ENCODE measurements around the gene SLAMF1.

Gene SLAMF1

DNA sequence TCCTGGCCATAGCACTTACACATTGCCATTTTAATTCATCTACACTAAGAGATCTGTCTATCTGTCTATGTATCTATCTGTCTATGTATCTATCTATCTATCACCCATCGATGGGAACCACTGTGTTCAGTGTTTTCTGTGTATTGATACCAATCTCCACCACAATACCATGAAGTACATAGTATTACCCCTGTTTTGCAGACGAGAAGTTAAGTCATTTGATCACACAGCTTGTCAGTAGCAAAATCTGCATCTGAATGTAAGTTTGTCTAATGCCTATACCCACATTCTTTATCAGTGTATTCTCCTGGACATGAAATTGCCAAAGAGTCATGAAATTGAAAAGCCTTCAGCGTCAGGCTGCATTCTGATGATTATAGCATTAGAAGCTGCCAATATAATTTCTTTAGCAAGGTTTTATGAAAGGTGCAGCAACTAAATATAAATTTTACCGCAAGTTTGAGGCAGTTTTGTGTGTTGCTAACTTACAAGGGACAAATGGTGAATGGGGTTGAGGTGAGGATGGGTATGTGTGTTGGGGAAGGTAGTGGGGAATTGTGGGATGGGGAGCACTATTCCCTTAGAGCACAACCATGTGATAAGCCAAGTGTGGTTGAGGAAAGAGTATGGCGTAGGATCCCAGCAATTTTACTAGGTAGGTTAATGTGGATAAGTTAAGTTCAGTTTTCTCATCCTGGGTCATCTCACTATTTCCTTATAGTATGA lies 24.2 kb downstream of the SLAMF1 start:
- Histone ChIP-seq H3K36me3 (ENCODE audit: control insufficient read depth, insufficient read depth, low read length) (no peaks in the 10 kb centered on the region), H3K4me3 (ENCODE audit: extremely low read depth, insufficient read depth, low read length, poor library complexity, severe bottlenecking) (no peak overlapping the region), H3K9me3 (ENCODE audit: control insufficient read depth, low read length) (no peaks in the 10 kb centered on the region), H3K27ac (ENCODE audit: low read depth, low read length, severe bottlenecking) (no peak overlapping the region), H3K4me1 (ENCODE audit: control insufficient read depth, insufficient read depth, low read length, poor library complexity, severe bottlenecking) (no peaks in the 10 kb centered on the region)
- WGBS, 2 experiments (ENCODE audit: insufficient coverage in 2 of 2): 92 to 100% methylated on average over 1 to 4 of the region's 5 CpGs

DNA sequence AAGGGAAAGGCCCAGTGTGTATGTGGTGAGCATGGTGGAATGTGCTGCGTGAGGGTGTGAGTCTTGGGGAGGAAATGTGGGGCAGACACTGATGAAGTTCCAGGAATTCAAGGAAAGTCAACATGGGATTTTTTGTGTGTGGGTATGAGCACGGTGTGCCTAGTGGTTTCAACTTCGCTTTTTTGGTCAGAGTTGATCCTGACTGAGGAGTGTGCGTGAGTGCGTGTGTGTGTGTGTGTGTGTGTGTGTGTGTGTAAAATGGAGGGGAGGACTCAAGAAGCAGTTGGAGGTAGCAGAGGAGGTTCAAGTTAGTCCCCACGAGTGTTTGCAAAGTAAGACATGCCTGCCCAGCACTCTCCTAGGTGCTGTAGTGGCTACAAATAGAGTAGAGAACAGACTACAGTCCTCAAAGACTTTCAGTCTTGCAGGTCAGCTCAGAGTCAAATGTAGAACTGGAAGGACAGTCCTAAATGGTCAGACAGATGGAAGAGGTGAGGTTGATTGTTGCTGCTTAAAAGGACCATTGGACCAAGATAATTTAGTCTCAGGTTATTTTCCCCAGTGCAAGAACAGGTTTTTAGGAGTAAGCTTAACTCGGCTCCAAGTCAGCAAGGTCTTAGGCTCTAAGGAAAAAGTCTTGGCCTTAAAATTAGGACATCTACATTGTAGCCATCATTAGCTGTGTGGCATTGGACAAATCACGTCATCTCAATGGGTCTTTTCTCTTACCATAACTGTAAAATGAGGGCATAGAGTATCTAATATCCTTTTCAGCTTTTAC lies 25.0 kb downstream of the SLAMF1 start:
- Histone ChIP-seq H3K4me1 (ENCODE audit: control insufficient read depth, insufficient read depth, low read length, poor library complexity, severe bottlenecking) (no peaks in the 10 kb centered on the region), H3K4me3 (ENCODE audit: extremely low read depth, insufficient read depth, low read length, poor library complexity, severe bottlenecking) (no peak overlapping the region)

DNA sequence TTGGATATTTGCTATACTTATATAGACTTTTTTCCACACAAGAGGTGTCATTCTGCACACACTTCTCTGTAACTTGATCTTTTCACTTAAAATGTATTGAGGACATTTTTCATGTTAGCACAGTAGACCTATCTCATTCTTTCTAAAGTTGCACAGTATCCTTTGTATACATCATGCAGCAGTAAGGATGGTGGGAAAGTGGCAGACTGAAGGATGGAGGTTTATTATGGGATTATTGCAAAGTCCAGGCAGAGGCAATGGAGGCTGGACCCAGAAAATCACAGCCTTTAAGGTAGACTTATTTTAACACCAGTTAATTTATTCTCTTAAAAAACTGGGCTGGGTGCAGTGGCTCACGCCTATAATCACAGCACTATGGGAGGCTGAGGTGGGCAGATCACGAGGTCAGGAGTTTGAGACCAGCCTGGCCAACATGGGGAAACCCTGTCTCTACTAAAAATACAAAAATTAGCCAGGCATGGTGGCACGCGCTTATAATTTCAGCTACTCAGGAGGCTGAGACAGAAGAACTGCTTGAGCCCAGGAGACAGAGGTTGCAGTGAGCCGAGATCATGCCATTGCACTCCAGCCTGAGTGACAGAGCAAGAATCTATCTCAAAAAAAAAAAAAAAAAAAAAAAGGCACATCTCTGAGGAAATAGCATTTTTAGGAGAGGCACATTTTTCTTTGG lies 25.8 kb downstream of the SLAMF1 start:
- no peaks in the 10 kb centered on the region for H3K9me3 ChIP-seq (ENCODE audit: control insufficient read depth, low read length)
- no peaks in the 10 kb centered on the region for H3K4me1 ChIP-seq (ENCODE audit: control insufficient read depth, insufficient read depth, low read length, poor library complexity, severe bottlenecking)
- no peak overlapping the region for H3K4me3 ChIP-seq (ENCODE audit: extremely low read depth, insufficient read depth, low read length, poor library complexity, severe bottlenecking)
- H3K36me3 ChIP-seq (ENCODE audit: control insufficient read depth, insufficient read depth, low read length): no peaks in the 10 kb centered on the region
- no peak overlapping the region for H3K27ac ChIP-seq (ENCODE audit: low read depth, low read length, severe bottlenecking)
- 82 to 97% methylated on average over 3 to 4 of the region's 5 CpGs for WGBS, 2 experiments (ENCODE audit: insufficient coverage in 2 of 2)

More for the DNA sequence above, 25.0 kb downstream of the SLAMF1 start:
- Histone ChIP-seq H3K27ac (ENCODE audit: low read depth, low read length, severe bottlenecking) (no peak overlapping the region), H3K36me3 (ENCODE audit: control insufficient read depth, insufficient read depth, low read length) (no peaks in the 10 kb centered on the region), H3K9me3 (ENCODE audit: control insufficient read depth, low read length) (no peaks in the 10 kb centered on the region)
- whole genome bisulfite sequencing, 2 experiments (ENCODE audit: insufficient coverage in 2 of 2): 83 to 96% methylated on average over 6 to 8 of the region's 8 CpGs

DNA sequence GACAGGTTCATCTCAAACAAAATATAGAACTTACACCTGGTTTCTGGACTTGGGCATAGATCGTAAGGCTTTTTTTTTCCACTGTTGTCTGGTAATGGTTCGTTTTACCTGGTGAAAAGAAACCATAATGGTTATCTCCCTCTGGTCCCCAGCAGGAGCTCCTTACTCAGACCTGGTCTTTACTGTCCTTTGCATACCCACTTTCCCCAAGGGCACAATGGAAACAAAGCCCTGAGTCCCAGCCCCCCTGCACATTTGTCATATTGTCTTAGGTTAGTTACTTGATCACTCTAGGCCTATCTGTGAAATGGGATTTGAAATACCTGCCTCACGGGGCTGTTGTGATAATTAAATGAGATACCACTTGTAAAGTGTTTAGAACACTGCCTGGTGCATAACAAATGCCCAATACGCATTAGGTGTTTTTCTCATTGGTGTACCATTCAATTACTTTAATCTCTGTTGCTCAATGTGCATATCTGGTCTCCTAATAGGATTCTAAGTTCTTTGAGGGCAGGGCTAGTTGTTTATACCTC lies 27.0 kb downstream of the SLAMF1 start:
- WGBS, 2 experiments (ENCODE audit: insufficient coverage in 2 of 2): 96 to 100% methylated on average over 2 to 3 of the region's 4 CpGs
- Histone ChIP-seq H3K27ac (ENCODE audit: low read depth, low read length, severe bottlenecking) (no peak overlapping the region), H3K36me3 (ENCODE audit: control insufficient read depth, insufficient read depth, low read length) (no peaks in the 10 kb centered on the region), H3K4me3 (ENCODE audit: extremely low read depth, insufficient read depth, low read length, poor library complexity, severe bottlenecking) (no peak overlapping the region), H3K9me3 (ENCODE audit: control insufficient read depth, low read length) (no peaks in the 10 kb centered on the region), H3K4me1 (ENCODE audit: control insufficient read depth, insufficient read depth, low read length, poor library complexity, severe bottlenecking) (no peaks in the 10 kb centered on the region)

DNA sequence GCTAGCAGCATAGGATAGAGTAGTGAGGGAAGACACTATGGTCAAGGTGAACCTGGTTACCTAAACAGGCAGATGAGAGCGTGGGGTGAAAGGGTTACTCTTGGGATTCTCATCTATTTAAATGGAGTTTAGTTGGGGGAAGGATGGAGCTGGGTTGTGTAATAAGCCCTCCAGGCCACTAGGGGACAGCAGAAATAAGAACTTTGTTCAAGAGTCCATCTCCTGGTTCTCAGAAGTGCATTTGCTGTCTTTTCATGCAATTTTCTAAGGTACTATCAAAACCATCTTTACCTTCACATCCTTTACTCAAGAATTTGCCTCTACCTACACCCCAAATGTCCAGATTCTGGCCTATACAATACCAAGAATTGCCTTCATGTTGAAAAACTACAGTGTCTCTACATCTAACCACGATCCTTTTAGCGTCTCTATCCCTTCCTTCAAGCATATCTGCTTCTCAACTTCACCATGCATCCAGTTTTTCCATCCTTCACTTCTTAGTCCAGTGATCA lies 28.0 kb downstream of the SLAMF1 start:
- Histone ChIP-seq H3K27ac (ENCODE audit: low read depth, low read length, severe bottlenecking) (no peak overlapping the region), H3K4me3 (ENCODE audit: extremely low read depth, insufficient read depth, low read length, poor library complexity, severe bottlenecking) (no peak overlapping the region), H3K36me3 (ENCODE audit: control insufficient read depth, insufficient read depth, low read length) (no peaks in the 10 kb centered on the region), H3K4me1 (ENCODE audit: control insufficient read depth, insufficient read depth, low read length, poor library complexity, severe bottlenecking) (no peaks in the 10 kb centered on the region), H3K9me3 (ENCODE audit: control insufficient read depth, low read length) (no peaks in the 10 kb centered on the region)
- 92 to 95% methylated on average over 3 of the region's 3 CpGs for WGBS, 2 experiments (ENCODE audit: insufficient coverage in 2 of 2)

DNA sequence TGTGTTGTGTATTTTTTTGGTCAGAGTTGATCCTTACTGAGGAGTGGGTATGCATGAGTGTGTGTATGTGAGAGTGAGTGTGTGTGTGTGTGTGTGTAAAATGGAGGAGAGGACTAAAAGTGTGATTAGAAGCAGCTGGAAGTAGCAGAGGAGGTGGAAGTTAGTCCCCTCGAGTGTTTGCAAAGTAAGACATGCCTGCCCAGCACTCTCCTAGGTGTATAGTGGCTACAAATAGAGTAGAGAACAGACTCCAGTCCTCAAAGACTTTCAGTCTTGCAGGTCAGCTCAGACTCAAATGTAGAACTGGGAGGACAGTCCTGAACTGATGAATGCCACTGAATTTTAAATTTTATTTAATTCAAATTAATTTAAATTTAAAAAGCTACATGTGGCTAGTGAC lies 28.5 kb downstream of the SLAMF1 start:
- no peak overlapping the region for H3K27ac ChIP-seq (ENCODE audit: low read depth, low read length, severe bottlenecking)
- H3K36me3 ChIP-seq (ENCODE audit: control insufficient read depth, insufficient read depth, low read length): no peaks in the 10 kb centered on the region
- no peaks in the 10 kb centered on the region for H3K9me3 ChIP-seq (ENCODE audit: control insufficient read depth, low read length)
- 83% methylated on average over 1 of the region's 1 CpG; no CpG with 5 or more reads in 1 of the 2 experiments for WGBS, 2 experiments (ENCODE audit: insufficient coverage in 2 of 2)
- no peaks in the 10 kb centered on the region for H3K4me1 ChIP-seq (ENCODE audit: control insufficient read depth, insufficient read depth, low read length, poor library complexity, severe bottlenecking)
- H3K4me3 ChIP-seq (ENCODE audit: extremely low read depth, insufficient read depth, low read length, poor library complexity, severe bottlenecking): no peak overlapping the region

DNA sequence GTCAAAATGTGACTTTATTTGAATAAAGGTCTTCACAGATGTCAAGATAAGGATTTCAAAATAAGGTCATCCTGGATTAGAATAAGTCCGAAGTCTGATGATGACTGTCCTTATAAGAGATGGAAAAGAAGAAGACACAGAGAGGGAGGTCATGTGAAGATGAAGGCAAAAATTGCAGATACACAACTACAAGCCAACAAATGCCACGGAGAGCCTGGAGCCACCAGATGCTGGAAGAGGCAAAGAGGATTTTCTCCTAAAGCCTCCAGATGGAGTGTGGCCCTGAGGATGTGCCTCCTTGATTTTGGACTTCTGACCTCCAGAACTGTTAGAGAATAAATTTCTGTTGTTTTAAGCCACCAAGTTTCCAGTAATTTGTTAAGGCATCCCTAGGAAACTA lies 31.2 kb downstream of the SLAMF1 start:
- Histone ChIP-seq H3K4me3 (ENCODE audit: extremely low read depth, insufficient read depth, low read length, poor library complexity, severe bottlenecking) (no peak overlapping the region), H3K36me3 (ENCODE audit: control insufficient read depth, insufficient read depth, low read length) (no peaks in the 10 kb centered on the region), H3K27ac (ENCODE audit: low read depth, low read length, severe bottlenecking) (no peak overlapping the region), H3K4me1 (ENCODE audit: control insufficient read depth, insufficient read depth, low read length, poor library complexity, severe bottlenecking) (no peaks in the 10 kb centered on the region), H3K9me3 (ENCODE audit: control insufficient read depth, low read length) (no peaks in the 10 kb centered on the region)
- 100% methylated on average over 1 of the region's 2 CpGs; no CpG with 5 or more reads in 1 of the 2 experiments for WGBS, 2 experiments (ENCODE audit: insufficient coverage in 2 of 2)

DNA sequence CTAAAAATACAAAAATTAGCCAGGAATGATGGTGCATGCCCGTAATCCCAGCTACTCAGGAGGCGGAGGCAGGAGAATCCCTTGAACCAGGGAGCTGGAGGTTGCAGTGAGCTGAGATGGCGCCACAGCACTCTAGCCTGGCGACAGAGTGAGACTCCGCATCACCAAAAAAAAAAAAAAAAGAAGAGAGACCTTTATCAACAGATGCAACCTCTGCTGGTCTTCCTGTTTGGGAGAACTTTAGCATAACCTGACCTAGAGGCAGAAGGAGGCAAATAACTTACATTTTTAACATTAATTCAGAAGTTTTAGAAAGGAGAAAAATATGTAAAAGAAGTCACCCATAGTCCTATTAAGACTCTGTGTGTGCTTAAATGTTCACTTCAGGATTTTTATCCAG lies 32.4 kb downstream of the SLAMF1 start:
- Histone ChIP-seq H3K27ac (ENCODE audit: low read depth, low read length, severe bottlenecking) (no peak overlapping the region), H3K4me3 (ENCODE audit: extremely low read depth, insufficient read depth, low read length, poor library complexity, severe bottlenecking) (no peak overlapping the region), H3K9me3 (ENCODE audit: control insufficient read depth, low read length) (no peaks in the 10 kb centered on the region), H3K4me1 (ENCODE audit: control insufficient read depth, insufficient read depth, low read length, poor library complexity, severe bottlenecking) (no peaks in the 10 kb centered on the region), H3K36me3 (ENCODE audit: control insufficient read depth, insufficient read depth, low read length) (no peaks in the 10 kb centered on the region)
- 91% methylated on average over 4 of the region's 5 CpGs; no CpG with 5 or more reads in 1 of the 2 experiments for WGBS, 2 experiments (ENCODE audit: insufficient coverage in 2 of 2)

DNA sequence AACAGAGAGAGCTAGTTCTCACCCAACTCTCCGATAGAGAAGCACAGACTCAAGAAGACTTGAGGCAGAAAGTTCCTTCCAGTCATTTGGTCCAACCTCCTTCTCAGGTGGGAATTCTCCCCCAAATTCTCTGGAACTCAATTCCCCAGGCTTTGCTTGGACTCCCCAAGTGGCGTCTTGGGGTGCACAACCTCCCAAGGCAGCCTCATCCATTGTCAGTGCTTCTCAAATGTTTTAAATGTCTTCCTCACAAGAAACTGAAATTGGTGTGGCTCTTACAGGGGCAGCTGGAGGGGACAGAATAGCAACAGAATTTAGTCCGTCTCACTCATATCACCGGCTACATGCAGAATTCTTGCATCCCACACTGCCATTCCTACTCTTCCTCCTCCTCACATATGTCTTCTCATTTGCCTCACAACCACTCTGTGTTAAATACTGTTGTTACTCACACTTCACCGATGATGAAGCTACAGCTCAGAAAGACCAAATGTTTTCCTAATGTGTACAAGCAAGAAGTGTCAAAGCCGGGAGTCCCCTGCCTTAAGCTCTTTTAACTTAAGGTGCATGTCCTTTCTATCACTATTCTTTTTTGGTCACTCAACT lies 34.1 kb downstream of the SLAMF1 start:
- H3K27ac ChIP-seq (ENCODE audit: low read depth, low read length, severe bottlenecking): no peak overlapping the region
- no peaks in the 10 kb centered on the region for H3K36me3 ChIP-seq (ENCODE audit: control insufficient read depth, insufficient read depth, low read length)
- H3K4me1 ChIP-seq (ENCODE audit: control insufficient read depth, insufficient read depth, low read length, poor library complexity, severe bottlenecking): no peaks in the 10 kb centered on the region
- 91 to 97% methylated on average over 6 of the region's 6 CpGs for WGBS, 2 experiments (ENCODE audit: insufficient coverage in 2 of 2)
- H3K4me3 ChIP-seq (ENCODE audit: extremely low read depth, insufficient read depth, low read length, poor library complexity, severe bottlenecking): no peak overlapping the region
- H3K9me3 ChIP-seq (ENCODE audit: control insufficient read depth, low read length): no peaks in the 10 kb centered on the region

DNA sequence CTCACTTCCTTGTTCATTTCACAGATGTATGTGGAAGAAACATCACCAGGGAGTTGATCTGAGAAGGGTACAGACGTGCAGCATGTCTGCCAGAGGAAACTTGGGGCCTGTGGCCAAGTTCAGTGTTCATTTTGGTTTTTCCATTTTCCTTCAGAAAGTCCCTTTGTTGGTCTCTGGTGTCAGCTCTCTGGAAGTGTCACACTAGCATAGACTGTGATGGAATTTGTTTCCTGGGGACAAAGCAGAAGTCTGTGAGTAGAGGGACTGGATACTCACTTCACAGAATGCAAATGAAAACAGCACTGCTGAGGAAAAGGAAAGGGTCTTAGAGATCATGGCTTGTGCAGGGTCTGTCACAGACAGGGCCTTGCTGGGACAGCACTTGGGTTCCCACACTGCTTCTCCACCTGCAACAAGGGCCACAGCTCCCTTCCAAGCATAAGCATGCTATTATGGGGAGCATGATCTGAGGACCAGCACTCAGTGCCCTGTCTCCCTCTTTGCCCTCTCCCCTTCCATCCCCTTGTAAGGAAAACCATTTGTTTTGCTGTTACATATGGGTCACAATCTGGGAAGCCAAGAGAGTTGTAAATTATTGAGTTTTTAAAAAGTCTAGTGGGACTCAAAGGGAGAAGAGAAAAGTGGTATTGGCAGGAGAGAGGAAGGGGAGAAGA lies 36.1 kb downstream of the SLAMF1 start:
- no peak overlapping the region for H3K4me3 ChIP-seq (ENCODE audit: extremely low read depth, insufficient read depth, low read length, poor library complexity, severe bottlenecking)
- peaks cover 4% of the 10 kb centered on the region for H3K4me1 ChIP-seq (ENCODE audit: control insufficient read depth, insufficient read depth, low read length, poor library complexity, severe bottlenecking)
- WGBS, 2 experiments (ENCODE audit: insufficient coverage in 2 of 2): 64 to 91% methylated on average over 1 of the region's 1 CpG
- no peak overlapping the region for H3K27ac ChIP-seq (ENCODE audit: low read depth, low read length, severe bottlenecking)
- H3K36me3 ChIP-seq (ENCODE audit: control insufficient read depth, insufficient read depth, low read length): no peaks in the 10 kb centered on the region
- H3K9me3 ChIP-seq (ENCODE audit: control insufficient read depth, low read length): no peaks in the 10 kb centered on the region

Data from mesodermal cell (in vitro differentiated cells).